ENCODE data around the gene PLPP4.
A peak's percentile ranks its signal among the peaks of the same experiment; 100 is the strongest.

The PLPP4 gene

GRCh38 chr10:120456626-120457430 lies at the start of gene PLPP4:
Gene PLPP4, plus strand, starts transcription at chr10:120457227. Its CDS starts 79 bp downstream, at chr10:120457306.
- no peak for DNase-seq (ENCODE audit: low read depth in 2 of 2)

- no peak for DNase-seq (ENCODE audit: low read depth in 2 of 2)
Measured at GRCh38 chr10:120409816-120410215, 47.2 kb upstream of the PLPP4 start.

GRCh38 chr10:120414946-120415345 lies 42.1 kb upstream of the PLPP4 start:
- DNase-seq (ENCODE audit: low read depth in 2 of 2), result no peak

- DNase-seq (ENCODE audit: low read depth in 2 of 2), result no peak
Measured at GRCh38 chr10:120415709-120416330, 41.2 kb upstream of the PLPP4 start.

GRCh38 chr10:120420421-120420820 lies 36.6 kb upstream of the PLPP4 start:
- DNase-seq (ENCODE audit: low read depth in 2 of 2), result no peak

GRCh38 chr10:120421250-120421649 lies 35.8 kb upstream of the PLPP4 start:
- no peak for DNase-seq (ENCODE audit: low read depth in 2 of 2)

GRCh38 chr10:120422457-120422856 lies 34.6 kb upstream of the PLPP4 start:
- DNase-seq (ENCODE audit: low read depth in 2 of 2), result no peak

- DNase-seq (ENCODE audit: low read depth in 2 of 2), result peak in 1 of 2 donors; percentile 10
Measured at GRCh38 chr10:120423431-120424197, 33.4 kb upstream of the PLPP4 start.

GRCh38 chr10:120424198-120424464 lies 32.9 kb upstream of the PLPP4 start:
- DNase-seq (ENCODE audit: low read depth in 2 of 2), result no peak

- DNase-seq (ENCODE audit: low read depth in 2 of 2), result no peak
Measured at GRCh38 chr10:120426306-120426705, 30.7 kb upstream of the PLPP4 start.

- DNase-seq (ENCODE audit: low read depth in 2 of 2), result no peak
Measured at GRCh38 chr10:120428754-120429153, 28.3 kb upstream of the PLPP4 start.

GRCh38 chr10:120429395-120429794 lies 27.6 kb upstream of the PLPP4 start:
- DNase-seq (ENCODE audit: low read depth in 2 of 2), result no peak

GRCh38 chr10:120431251-120431651 lies 25.8 kb upstream of the PLPP4 start:
- DNase-seq (ENCODE audit: low read depth in 2 of 2), result no peak

GRCh38 chr10:120432209-120432608 lies 24.8 kb upstream of the PLPP4 start:
- no peak for DNase-seq (ENCODE audit: low read depth in 2 of 2)

- DNase-seq (ENCODE audit: low read depth in 2 of 2), result no peak
Measured at GRCh38 chr10:120433141-120433540, 23.9 kb upstream of the PLPP4 start.

- no peak for DNase-seq (ENCODE audit: low read depth in 2 of 2)
Measured at GRCh38 chr10:120436439-120437112, 20.5 kb upstream of the PLPP4 start.

GRCh38 chr10:120437541-120437940 lies 19.5 kb upstream of the PLPP4 start:
- DNase-seq (ENCODE audit: low read depth in 2 of 2), result no peak

GRCh38 chr10:120451968-120452367 lies 5.1 kb upstream of the PLPP4 start:
- no peak for DNase-seq (ENCODE audit: low read depth in 2 of 2)

- DNase-seq (ENCODE audit: low read depth in 2 of 2), result no peak
Measured at GRCh38 chr10:120453319-120453718, 3.7 kb upstream of the PLPP4 start.

- no peak for DNase-seq (ENCODE audit: low read depth in 2 of 2)
Measured at GRCh38 chr10:120453886-120454285, 3.1 kb upstream of the PLPP4 start.

- no peak for DNase-seq (ENCODE audit: low read depth in 2 of 2)
Measured at GRCh38 chr10:120455004-120455403, 2.0 kb upstream of the PLPP4 start.

- DNase-seq (ENCODE audit: low read depth in 2 of 2), result no peak
Measured at GRCh38 chr10:120455606-120456005, 1.4 kb upstream of the PLPP4 start.

All from stimulated activated CD8-positive, alpha-beta memory T cell treated with anti-CD3 and anti-CD28 coated beads, Interleukin-15, amount 100 ng/mL, for 48 hours (primary cell).